Chondrocyte (in vitro differentiated cells): ENCODE results near the gene KIAA0232. TPM values are rescaled to one million over a fixed set of nuclear protein-coding genes. Genes with fewer than 3 reads are reported as not detected.

ENCODE experiments used
- DNase-seq: peaks from one replicate; pipeline ENCODE4 v3.0.0; 2021; ENCODE audit warnings: mixed read lengths, low spot score
- H3K27ac Mint-ChIP-seq: one replicate; pipeline ENCODE4 v1.8.0; 2021; ENCODE audit warnings: mild to moderate bottlenecking, moderate library complexity, mixed read lengths; ENCODE audit not compliant: unreplicated experiment
- H3K27me3 Mint-ChIP-seq: 2 replicates; pipeline ENCODE4 v1.8.0; 2021; ENCODE audit warnings: low read depth, mixed read lengths
- H3K36me3 Mint-ChIP-seq: 2 replicates; pipeline ENCODE4 v1.8.0; 2021; ENCODE audit warnings: low read depth, mixed read lengths
- H3K4me1 Mint-ChIP-seq: 2 replicates; pipeline ENCODE4 v1.8.0; 2021; ENCODE audit warnings: low read depth, mild to moderate bottlenecking, mixed read lengths
- H3K4me3 Mint-ChIP-seq: one replicate; pipeline ENCODE4 v1.8.0; 2021; ENCODE audit warnings: mild to moderate bottlenecking, moderate library complexity, mixed read lengths; ENCODE audit not compliant: unreplicated experiment
- H3K9me3 Mint-ChIP-seq: 2 replicates; pipeline ENCODE4 v1.8.0; 2021; ENCODE audit warnings: low read depth, mixed read lengths
- total RNA-seq: library from RNA; stranded (reverse); gene quantifications from 3 replicates; pipeline ENCODE4 v1.2.1, GENCODE V29; 2021
- TF ChIP-seq, protein P1 (sequence below): fragments of 200-600 bp; sonication (generic); IDR thresholded peaks from 2 replicates; pipeline ENCODE4 v1.5.0; 2021; ENCODE audit warnings: antibody characterized with exemption, mild to moderate bottlenecking, moderate library complexity

Gene KIAA0232
- total RNA-seq, 1 donor from 2014 or later = 24.7 TPM

DNA sequence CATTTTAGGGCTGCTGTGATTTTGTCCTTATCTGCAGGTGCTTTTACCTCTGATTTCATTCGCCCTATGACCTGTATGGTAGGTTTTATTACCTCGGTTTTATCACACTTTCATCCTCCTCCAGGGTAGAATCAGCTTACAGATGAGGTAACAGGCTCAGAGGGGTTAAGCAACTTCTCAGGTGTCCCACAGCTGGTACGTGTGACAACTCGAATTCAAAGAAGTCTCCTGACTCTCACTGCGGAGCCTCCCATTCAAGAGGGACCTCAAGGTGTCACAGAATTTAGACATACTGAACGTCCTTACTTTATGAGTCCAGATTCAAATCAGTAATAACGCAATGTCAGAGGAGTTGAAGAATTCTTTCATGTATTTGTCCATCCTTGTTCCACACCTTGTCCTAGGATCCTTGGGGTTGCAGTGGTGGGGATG is 12.5 kb upstream of the KIAA0232 start:
- H3K27ac Mint-ChIP-seq = no peak overlapping the region
- TF ChIP-seq, protein P1, sequence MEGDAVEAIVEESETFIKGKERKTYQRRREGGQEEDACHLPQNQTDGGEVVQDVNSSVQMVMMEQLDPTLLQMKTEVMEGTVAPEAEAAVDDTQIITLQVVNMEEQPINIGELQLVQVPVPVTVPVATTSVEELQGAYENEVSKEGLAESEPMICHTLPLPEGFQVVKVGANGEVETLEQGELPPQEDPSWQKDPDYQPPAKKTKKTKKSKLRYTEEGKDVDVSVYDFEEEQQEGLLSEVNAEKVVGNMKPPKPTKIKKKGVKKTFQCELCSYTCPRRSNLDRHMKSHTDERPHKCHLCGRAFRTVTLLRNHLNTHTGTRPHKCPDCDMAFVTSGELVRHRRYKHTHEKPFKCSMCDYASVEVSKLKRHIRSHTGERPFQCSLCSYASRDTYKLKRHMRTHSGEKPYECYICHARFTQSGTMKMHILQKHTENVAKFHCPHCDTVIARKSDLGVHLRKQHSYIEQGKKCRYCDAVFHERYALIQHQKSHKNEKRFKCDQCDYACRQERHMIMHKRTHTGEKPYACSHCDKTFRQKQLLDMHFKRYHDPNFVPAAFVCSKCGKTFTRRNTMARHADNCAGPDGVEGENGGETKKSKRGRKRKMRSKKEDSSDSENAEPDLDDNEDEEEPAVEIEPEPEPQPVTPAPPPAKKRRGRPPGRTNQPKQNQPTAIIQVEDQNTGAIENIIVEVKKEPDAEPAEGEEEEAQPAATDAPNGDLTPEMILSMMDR = no peak
- H3K4me3 Mint-ChIP-seq = no peak overlapping the region
- DNase-seq = no peak
- peaks cover 40% of the 10 kb centered on the region for H3K4me1 Mint-ChIP-seq
- H3K36me3 Mint-ChIP-seq = no peaks in the 10 kb centered on the region
- no peaks in the 10 kb centered on the region for H3K9me3 Mint-ChIP-seq
- no peaks in the 10 kb centered on the region for H3K27me3 Mint-ChIP-seq

DNA sequence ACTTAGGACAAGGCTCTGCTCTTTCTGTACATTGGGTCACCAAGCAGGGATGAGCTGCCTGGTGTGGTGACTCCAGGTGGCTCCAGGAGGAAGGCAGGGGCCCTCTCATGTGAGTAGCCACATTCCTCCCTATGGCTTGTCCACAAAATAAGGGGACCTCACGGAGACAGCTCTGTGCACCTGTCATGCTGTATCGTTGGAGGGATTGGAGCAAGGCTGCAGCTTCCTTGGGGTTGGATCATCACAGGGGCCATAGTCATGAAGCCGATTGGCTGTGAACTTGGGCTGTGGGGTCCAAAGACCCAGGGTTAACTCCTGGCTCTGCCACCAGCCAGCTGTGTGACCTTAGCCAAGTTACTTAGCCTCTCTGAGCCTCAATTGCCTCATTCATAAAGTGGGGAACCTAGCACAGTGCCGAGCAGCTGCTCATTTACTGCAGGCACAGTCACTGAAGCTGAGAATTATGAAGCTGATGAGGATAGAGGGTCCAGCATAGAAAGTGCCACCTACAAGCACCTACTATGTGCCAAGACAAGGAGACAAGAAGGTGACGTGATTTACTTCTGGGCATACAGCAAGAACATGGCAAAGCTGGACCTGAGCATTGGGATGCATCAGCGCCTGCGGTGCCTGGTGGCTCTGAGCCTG is 11.8 kb upstream of the KIAA0232 start:
- H3K27ac Mint-ChIP-seq = no peak overlapping the region

DNA sequence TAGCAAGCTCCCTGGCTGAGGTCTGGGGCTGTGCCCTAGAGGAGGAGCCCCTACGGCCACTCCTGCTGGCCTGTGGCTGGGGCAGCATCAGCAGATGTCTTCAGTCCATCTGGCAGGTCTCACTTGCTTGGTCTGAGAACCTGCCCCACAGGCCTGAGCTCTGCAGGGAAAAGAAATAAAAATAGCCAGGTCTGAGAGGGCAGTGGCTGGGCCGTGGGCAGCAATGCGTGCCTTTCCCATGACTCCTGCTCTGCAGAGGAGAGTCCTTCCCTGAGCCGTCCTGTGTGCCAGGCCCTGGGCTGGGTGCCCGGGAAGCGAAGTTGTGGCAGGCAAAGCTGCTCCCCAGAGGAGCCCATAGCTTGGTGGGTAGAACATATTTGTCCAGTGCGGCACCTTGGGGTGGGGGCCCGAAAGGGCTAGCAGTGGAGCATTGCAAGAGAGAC is 11.3 kb upstream of the KIAA0232 start:
- H3K4me3 Mint-ChIP-seq = no peak overlapping the region
- no peak for DNase-seq
- no peaks in the 10 kb centered on the region for H3K27me3 Mint-ChIP-seq
- H3K36me3 Mint-ChIP-seq = no peaks in the 10 kb centered on the region
- H3K9me3 Mint-ChIP-seq = no peaks in the 10 kb centered on the region
- peaks cover 40% of the 10 kb centered on the region for H3K4me1 Mint-ChIP-seq
- peak overlapping the region; percentile 74 for H3K27ac Mint-ChIP-seq
- TF ChIP-seq, protein P1 = no peak

More for the DNA sequence above, 11.8 kb upstream of the KIAA0232 start:
- Mint-ChIP-seq H3K4me1 (peaks cover 40% of the 10 kb centered on the region), H3K27me3 (no peaks in the 10 kb centered on the region), H3K9me3 (no peaks in the 10 kb centered on the region), H3K4me3 (no peak overlapping the region), H3K36me3 (no peaks in the 10 kb centered on the region)
- DNase-seq = no peak
- TF ChIP-seq, protein P1 = no peak

DNA sequence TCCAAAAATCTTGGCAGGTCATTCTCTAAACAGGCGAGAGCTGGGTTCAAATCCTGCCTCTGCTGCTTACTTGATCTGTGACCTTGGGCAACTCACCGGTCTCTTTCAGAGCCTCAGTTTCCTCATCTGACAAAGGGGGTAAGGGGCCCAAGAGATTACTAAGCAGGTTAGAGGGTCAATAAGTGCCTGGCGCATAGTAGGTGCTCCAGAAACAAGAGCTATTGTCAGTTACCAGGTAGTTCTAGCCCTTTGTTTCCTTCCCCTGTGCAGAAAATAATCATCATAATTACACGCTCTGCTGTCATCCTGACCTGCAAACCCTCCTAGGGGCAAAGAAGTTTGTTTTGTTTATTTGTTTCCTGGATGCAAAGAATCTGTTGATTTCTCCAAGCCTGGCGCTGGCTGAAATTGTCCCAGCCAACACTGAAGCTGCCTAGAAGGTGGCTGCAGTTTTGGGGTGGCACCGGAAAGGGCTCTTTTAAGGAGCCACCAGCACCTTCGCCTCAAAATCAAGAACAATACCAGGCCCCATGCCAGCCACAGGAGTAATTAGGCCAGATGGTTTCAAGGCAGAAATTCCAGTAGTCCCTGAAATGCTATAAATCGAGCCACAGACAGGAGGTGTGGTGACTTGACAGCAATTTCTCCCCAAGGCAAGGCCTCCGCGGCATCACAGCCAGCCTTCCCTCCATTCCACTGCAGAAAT is 10.2 kb upstream of the KIAA0232 start:
- no peak for DNase-seq
- Mint-ChIP-seq H3K36me3 (no peaks in the 10 kb centered on the region), H3K27me3 (peaks cover 2% of the 10 kb centered on the region), H3K4me1 (peaks cover 40% of the 10 kb centered on the region), H3K27ac (peak overlapping the region; percentile 61), H3K9me3 (no peaks in the 10 kb centered on the region), H3K4me3 (no peak overlapping the region)
- TF ChIP-seq, protein P1 = peak; percentile 36

DNA sequence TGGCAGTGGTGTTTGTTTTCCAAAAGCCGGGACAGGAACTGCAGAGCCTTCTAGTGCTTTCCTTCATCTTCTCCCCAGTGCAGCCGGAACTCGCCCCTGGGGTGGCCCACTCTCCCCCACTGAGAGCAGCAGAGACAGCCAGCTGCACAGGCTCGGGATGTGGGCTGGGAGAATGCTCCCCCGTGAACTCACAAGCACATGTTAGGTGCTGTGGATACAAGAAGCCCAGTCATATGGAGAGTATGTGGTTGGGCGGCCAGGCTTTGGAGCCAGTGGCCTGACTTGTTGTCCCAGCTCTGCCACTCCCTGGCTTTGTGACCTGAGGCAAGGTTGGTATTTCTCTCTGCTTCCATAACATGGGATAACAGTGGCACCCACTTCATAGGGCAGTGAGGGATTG is 9.4 kb upstream of the KIAA0232 start:
- no peak overlapping the region for H3K4me3 Mint-ChIP-seq
- no peaks in the 10 kb centered on the region for H3K36me3 Mint-ChIP-seq
- peaks cover 2% of the 10 kb centered on the region for H3K27me3 Mint-ChIP-seq
- peaks cover 34% of the 10 kb centered on the region for H3K4me1 Mint-ChIP-seq
- H3K9me3 Mint-ChIP-seq = no peaks in the 10 kb centered on the region
- TF ChIP-seq, protein P1 = no peak
- H3K27ac Mint-ChIP-seq = peak overlapping the region; percentile 77
- DNase-seq = no peak
